Renal cortex interstitium (tissue), 11 donors: ENCODE results near the gene RALGAPA2. TPM values are rescaled to one million over a fixed set of nuclear protein-coding genes. Genes with fewer than 3 reads are reported as not detected.

Source experiments
- DNase-seq, 11 donors: peaks; one replicate each; pipeline ENCODE4 v3.0.0-alpha.2; 2013; ENCODE audit warnings: low read depth in 9 of 11, low spot score in 4 of 11; ENCODE audit errors: extremely low read depth in 1 of 11
- polyA plus RNA-seq, 3 donors: library from polyadenylated mRNA; unstranded; fragments of 120-200 nt; gene quantifications; one replicate each; pipeline ENCODE4 v1.2.1, GENCODE V29; 2013; ENCODE audit not compliant: insufficient read length in 3 of 3

Gene RALGAPA2
- polyA plus RNA-seq, 3 donors = 17.4 to 21.7 (median 17.7) TPM

GRCh38 chr20:20462185-20462584, 250.3 kb downstream of the RALGAPA2 start:
- DNase-seq = no peak

DNA sequence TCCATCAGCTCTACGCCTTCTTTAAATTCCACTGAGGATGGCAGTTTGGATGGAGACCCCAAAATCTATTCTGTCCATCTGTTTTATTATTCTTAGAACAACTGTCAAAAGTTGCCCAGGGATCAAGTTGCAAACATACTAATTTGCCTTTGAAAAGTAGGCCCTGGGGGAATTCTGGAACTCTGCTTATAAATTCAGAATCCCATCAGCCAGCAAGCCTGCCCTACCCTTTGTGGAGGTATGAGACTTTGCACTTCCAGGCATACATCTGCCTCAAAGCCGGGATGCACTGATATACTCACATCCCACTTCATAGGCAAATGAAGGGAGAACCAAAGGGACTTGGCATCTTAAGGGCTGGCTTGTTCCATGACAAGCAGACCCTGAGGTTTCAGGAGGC, 250.9 kb downstream of the RALGAPA2 start:
- no peak for DNase-seq

- no peak for DNase-seq
Measured at GRCh38 chr20:20459726-20460125, 252.7 kb downstream of the RALGAPA2 start.

- no peak for DNase-seq
Measured at GRCh38 chr20:20457392-20458126, 254.9 kb downstream of the RALGAPA2 start.

DNA sequence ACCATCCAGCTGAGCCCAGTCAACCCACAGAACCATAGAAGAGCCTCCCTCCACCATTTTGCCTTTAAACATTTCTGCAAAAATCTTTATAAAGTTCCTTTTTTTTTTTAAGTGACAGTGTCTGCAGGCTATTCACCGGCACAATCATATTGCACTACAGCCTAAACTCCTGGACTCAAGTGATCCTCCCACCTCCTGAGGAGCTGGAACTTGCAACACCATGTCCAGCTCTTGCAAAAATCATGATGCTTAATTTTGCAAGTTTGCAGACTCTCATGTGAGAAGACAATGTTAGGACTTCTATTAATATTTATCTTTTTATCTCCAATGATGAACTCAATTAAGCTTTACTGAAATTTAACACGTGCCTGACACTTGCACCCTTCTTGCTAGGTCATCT, 255.7 kb downstream of the RALGAPA2 start:
- no peak for DNase-seq

DNA sequence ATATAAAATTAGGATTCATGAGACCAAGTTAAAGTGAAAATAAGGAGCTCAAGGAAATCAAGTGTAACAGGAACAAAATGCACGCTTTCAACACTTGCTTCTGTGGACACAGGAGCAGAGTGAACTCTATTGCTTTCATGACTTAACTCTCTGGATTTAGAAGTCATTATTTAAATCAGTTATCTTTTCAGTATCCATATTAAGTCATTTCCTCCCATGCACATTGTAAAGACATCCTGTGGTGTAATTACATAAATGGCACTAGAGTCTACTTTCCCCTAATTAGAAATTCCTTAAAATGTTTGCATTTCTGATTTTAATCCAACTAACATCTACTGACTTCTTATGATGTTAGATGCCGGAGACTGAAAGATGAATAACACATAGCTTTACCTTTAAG, 256.5 kb downstream of the RALGAPA2 start:
- no peak for DNase-seq

DNA sequence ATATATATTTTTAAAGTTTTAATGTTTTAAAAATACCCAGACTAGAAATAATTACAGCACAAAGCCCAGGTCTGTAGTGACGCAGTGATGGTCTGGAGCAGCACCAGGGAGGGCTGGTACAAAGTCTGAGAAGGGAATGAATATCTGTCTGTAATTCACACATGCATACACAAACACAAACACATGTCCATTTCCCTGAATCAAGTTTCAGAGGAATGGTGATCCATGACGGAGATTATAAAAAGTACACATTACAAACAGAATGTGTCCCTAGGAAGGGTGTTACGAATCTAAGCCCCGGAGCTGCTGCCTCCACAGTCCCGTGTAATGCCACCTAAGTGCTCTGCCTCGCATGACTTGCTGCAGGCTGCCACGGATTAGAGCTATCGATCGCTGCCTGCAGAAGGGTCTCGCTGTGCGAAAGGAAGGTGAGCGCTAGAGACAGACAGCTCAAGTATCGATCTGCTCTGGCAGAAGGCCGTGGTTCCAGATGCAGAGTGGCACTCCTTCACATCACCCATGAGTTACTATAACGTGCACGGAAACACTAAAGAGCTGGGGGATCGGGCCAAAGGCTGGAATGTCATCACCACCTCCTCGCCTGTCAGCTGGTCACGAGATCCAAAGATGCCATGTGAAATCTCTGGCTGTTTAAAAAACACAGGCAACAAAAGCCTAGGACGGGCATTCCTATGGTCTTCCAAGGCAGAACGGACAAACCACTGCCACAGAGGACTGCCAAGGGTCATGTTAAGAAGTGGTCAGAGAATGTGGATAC, 257.4 kb downstream of the RALGAPA2 start:
- DNase-seq = no peak

DNA sequence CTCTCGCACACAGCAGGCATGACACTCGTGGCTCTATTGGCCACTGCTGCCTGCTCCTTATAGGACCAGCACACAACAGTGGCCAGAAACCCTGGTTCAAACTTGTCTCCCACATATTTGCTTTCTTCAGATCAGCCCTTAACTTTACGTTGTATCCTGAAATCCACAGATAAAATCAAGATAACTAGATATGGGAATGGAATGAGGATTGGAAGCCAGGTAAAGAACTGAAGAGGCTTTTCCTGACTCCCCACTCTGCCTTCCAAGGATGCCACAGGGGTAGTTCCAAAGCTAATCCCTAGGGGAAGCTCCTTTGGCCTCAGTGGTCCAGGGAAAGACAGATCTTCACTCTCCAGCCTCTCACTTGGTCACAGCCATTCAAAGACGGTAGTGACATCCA, 258.1 kb downstream of the RALGAPA2 start:
- DNase-seq = no peak

- peak in 9 of 11 donors; percentile 12 to 32 (median 26) for DNase-seq
Measured at GRCh38 chr20:20452254-20452676, 260.2 kb downstream of the RALGAPA2 start.

DNA sequence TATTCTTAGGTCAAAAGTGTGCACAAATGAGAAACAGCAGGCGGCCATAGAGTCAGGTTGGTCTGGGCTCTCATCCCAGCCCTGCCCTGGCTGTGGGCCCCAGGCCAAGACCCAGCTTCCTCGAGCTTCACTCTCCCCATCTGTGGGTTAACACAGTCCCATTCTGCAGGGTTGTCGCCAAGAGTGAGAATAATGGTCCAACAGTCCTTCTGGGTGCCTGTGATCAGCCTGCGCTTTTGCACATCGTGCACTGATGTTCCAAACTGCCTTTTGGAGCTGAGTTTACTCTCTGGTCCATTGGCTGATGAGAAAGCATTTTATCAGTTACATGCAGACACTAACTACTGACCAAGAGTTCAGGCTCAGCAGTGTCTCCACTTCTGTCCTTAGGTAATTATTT, 261.9 kb downstream of the RALGAPA2 start:
- no peak for DNase-seq

GRCh38 chr20:20448881-20449280, 263.6 kb downstream of the RALGAPA2 start:
- DNase-seq = no peak

DNA sequence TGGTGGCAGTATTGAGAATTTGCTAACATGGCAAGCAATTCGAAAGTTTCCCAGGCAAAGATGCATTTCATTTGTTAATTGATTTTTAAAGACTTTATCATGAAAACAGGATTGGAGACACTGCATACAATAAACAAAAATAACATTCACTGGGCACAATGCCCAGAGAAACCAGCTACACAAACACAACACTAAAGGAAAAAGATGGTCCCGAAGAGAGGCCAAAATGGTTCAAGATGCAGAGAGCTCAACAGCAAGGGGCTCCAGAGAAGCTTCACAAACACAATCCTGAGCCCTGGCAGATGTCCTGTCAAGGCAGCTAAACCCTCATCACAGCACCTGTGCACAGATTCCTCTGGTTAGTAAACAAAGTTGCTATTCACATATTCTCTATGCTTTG, 265.2 kb downstream of the RALGAPA2 start:
- no peak for DNase-seq

GRCh38 chr20:20446425-20447015, 265.9 kb downstream of the RALGAPA2 start:
- DNase-seq = no peak

DNA sequence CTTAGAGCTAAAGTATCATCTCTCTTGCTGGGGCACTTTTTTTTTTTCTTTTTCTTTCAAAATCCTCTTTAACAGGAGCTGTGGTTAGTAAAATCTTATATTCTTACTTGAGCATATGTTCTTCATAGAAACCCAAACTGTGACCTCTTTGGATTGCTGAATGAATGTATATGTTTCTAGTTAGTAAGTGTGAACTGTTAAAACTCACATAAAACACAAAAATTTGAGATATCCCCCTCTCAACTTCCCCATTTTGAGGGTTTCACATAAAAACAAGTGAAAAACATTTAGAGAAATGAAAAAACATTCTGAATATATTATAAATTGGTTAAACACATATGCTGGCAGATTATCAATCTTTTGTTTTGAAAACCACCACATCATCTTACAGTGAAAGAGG, 266.4 kb downstream of the RALGAPA2 start:
- no peak for DNase-seq

DNA sequence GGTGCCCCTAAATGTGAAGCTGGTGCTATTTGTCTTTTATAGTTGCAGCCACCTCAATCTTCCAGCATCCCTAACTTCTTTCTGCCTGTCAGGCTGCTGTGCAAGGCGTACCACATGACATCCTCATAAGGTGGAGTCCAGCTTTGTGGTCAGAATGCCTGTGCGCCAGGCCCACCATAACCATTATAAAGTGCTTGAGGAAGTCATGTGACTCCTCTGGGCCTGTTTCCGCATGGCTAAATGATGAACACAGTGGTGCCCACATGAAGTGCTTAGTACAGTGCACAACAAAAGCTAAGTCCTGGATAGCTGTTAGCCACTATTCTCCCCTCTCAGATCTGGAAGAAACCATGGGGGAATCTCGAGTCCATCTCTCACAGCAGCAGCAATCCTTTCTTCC, 268.9 kb downstream of the RALGAPA2 start:
- DNase-seq = no peak

- DNase-seq = no peak
Measured at GRCh38 chr20:20442466-20442865, 270.0 kb downstream of the RALGAPA2 start.

DNA sequence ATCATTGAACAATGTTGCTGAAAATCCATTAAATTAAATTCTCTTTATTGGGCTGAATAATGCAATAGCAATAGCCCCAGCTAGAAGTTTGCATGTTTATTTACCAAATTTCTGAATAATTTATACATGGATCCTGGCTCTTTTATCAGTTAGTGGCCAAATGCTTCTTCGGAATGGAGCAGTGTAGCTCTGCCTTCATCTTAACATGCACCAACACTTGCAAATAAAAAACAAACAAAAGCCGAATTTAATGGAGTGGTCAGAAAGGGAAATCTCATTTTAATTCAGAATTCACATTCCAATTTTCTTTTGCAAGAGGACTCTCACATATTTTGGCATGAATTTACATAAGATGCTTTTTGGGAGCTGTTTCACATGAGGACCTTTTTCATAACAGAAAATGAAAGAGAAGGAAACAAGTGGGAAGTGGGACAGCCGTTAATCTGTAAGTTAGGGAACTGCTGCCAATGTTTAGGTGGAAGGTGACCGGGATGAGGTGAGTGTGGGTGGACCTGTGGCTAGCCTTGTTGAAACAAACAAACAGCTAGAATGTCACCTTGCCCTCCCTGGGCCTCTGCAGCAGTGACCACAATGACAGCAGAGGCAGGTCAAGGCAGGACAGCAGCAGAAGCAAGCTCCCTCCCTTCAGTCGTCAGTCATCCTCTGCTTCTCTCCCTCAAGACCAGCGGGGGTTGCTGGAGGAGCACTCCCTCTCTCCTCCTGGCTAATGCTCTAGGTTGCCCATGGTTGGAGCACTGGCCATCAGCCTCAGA, 271.4 kb downstream of the RALGAPA2 start:
- no peak for DNase-seq

- DNase-seq = no peak
Measured at GRCh38 chr20:20440481-20440880, 272.0 kb downstream of the RALGAPA2 start.

DNA sequence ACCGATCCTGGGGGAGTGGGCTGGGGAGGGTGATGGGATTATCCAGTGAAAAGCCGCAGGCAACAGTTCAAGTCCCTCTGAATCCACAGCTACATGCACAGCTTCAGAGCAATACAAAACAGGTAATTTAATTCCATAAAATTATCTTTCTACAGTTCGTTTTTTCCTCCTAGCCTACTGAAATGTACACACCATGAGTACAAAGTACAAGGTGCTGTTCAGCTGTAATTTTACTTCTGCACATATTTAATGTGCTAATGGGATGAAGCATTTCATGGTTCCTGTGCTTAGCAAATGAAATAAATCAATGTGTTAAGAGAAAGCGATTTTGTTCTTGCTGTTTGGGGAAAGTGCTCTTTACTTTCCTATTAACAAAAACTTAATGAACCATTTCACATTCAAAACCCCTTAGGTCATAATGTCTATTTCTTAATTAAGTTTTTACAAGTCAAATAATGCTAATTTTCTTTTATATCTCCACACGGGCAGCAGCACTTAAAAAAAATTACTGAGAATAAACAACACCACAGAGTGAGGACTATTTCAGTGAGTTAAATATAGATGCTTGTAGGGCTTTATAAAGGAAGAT, 272.7 kb downstream of the RALGAPA2 start:
- DNase-seq = no peak
